ENCODE measurements around the gene KRTAP12-2.
"Not testable (repeated sequence)": the region's sequence is repeated elsewhere in the genome, so short reads cannot be mapped to it uniquely, and the experiment has no call there.

KRTAP12-2 gene

GRCh38 chr21:44636209-44637017 lies 30.3 kb downstream of the KRTAP12-2 start:
- no peak overlapping the region for H3K4me3 ChIP-seq (ENCODE audit: low read depth, low read length)
- no peak for DNase-seq (ENCODE audit: low read depth)

GRCh38 chr21:44632067-44632466 lies 34.7 kb downstream of the KRTAP12-2 start:
- DNase-seq (ENCODE audit: low read depth): no peak
- no peak overlapping the region for H3K4me3 ChIP-seq (ENCODE audit: low read depth, low read length)

- H3K4me3 ChIP-seq (ENCODE audit: low read depth, low read length): no peak overlapping the region
- DNase-seq (ENCODE audit: low read depth): no peak
These were observed 36.3 kb downstream of the KRTAP12-2 start for GRCh38 chr21:44630440-44630839.

- no peak for DNase-seq (ENCODE audit: low read depth)
- H3K4me3 ChIP-seq (ENCODE audit: low read depth, low read length): no peak overlapping the region
These were observed 37.9 kb downstream of the KRTAP12-2 start for GRCh38 chr21:44628707-44629391.

- not testable (repeated sequence) for H3K4me3 ChIP-seq (ENCODE audit: low read depth, low read length); DNase-seq (ENCODE audit: low read depth)
These were observed 38.9 kb downstream of the KRTAP12-2 start for GRCh38 chr21:44627831-44628233.

GRCh38 chr21:44627181-44627822 lies 39.4 kb downstream of the KRTAP12-2 start:
- H3K4me3 ChIP-seq (ENCODE audit: low read depth, low read length): not testable (repeated sequence)

GRCh38 chr21:44626673-44627143 lies 40.0 kb downstream of the KRTAP12-2 start, which contains the start of gene KRTAP10-9:
TSS of gene KRTAP10-9 (plus strand) at chr21:44627093. CDS start at chr21:44627172, 79 bp downstream.
- DNase-seq (ENCODE audit: low read depth): no peak
- H3K4me3 ChIP-seq (ENCODE audit: low read depth, low read length): no peak within 1 kb of the TSS

More at GRCh38 chr21:44627181-44627822, 39.4 kb downstream of the KRTAP12-2 start:
- not testable (repeated sequence) for DNase-seq (ENCODE audit: low read depth)

GRCh38 chr21:44626262-44626661 lies 40.5 kb downstream of the KRTAP12-2 start:
- no peak for DNase-seq (ENCODE audit: low read depth)
- no peak overlapping the region for H3K4me3 ChIP-seq (ENCODE audit: low read depth, low read length)

GRCh38 chr21:44625756-44626155 lies 41.0 kb downstream of the KRTAP12-2 start:
- H3K4me3 ChIP-seq (ENCODE audit: low read depth, low read length): no peak overlapping the region
- no peak for DNase-seq (ENCODE audit: low read depth)

GRCh38 chr21:44623575-44623974 lies 43.2 kb downstream of the KRTAP12-2 start:
- H3K4me3 ChIP-seq (ENCODE audit: low read depth, low read length): no peak overlapping the region

GRCh38 chr21:44619886-44620285 lies 46.8 kb downstream of the KRTAP12-2 start:
- DNase-seq (ENCODE audit: low read depth): no peak
- no peak overlapping the region for H3K4me3 ChIP-seq (ENCODE audit: low read depth, low read length)

More at GRCh38 chr21:44623575-44623974, 43.2 kb downstream of the KRTAP12-2 start:
- DNase-seq (ENCODE audit: low read depth): no peak

GRCh38 chr21:44618909-44619308 lies 47.8 kb downstream of the KRTAP12-2 start:
- H3K4me3 ChIP-seq (ENCODE audit: low read depth, low read length): no peak overlapping the region
- no peak for DNase-seq (ENCODE audit: low read depth)

GRCh38 chr21:44618504-44618903 lies 48.2 kb downstream of the KRTAP12-2 start:
- DNase-seq (ENCODE audit: low read depth): no peak
- H3K4me3 ChIP-seq (ENCODE audit: low read depth, low read length): no peak overlapping the region

- no peak overlapping the region for H3K4me3 ChIP-seq (ENCODE audit: low read depth, low read length)
- DNase-seq (ENCODE audit: low read depth): no peak
These were observed 49.6 kb downstream of the KRTAP12-2 start for GRCh38 chr21:44617071-44617501.

GRCh38 chr21:44616591-44616926 lies 50.2 kb downstream of the KRTAP12-2 start:
- no peak for DNase-seq (ENCODE audit: low read depth)

More at GRCh38 chr21:44616591-44616926, 50.2 kb downstream of the KRTAP12-2 start:
- H3K4me3 ChIP-seq (ENCODE audit: low read depth, low read length): no peak overlapping the region
